DMS 273 (cell line): ENCODE results near the gene RNF144A.

Source experiments
- DNase-seq: peaks from one replicate; lab custom pipeline; 2025; ENCODE audit not compliant: unreplicated experiment; lab: John Stamatoyannopoulos, UW

RNF144A gene

GRCh38 chr2:6945821-6946220 lies 28.6 kb downstream of the RNF144A start:
- DNase-seq: no peak

DNA sequence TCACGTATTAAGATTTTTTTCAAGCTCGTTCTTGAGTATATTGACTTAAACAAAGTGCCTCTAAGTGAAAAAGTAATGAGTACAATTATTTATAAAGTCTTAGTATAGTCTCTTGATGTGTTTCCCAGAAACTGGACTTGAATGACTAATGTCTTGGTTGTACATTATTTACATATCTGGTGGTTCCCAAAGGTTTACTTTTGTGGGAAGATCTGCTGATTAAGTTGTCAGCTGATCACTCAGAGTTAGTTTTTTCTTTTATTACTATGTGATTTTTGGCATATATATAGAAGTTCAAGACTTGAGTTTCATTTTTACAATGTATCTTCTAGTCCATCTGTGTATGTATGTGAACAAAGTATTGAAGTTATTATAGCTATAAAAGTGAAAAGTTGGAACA lies 29.5 kb downstream of the RNF144A start:
- no peak for DNase-seq

- no peak for DNase-seq
Measured at GRCh38 chr2:6947929-6948676, 30.9 kb downstream of the RNF144A start.

DNA sequence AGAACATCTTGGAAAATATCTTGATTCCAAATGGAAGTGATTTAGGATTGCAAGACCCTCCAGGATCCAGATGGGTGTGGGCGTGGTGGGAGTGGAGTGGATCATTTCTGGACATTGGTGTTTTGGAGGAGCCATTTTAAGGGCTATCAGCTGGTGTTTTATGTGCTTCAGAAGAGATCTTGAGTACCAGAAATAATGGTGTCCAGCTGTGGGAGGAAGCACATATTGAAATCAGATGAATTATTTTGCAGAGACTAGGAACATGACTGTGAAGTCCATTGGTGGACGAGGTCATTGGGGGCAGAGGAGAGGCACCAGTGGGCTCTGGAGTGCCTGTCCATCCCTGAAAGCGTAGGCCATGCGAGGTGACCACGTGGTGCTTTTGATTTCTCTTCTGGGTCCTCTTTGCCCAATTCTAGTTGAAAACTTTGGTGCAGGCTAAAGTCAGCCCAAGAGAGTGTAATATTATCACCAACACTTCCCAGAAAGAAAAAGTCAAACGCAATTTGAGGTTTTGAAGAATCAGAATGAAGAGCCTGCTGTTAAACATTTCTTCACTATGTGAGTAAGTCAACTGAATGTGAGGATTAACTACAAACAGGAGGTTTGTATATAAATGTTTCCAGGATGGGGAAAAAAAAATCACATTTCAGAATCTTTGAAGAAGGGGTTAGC lies 31.6 kb downstream of the RNF144A start:
- no peak for DNase-seq

- no peak for DNase-seq
Measured at GRCh38 chr2:6951046-6951445, 33.8 kb downstream of the RNF144A start.

DNA sequence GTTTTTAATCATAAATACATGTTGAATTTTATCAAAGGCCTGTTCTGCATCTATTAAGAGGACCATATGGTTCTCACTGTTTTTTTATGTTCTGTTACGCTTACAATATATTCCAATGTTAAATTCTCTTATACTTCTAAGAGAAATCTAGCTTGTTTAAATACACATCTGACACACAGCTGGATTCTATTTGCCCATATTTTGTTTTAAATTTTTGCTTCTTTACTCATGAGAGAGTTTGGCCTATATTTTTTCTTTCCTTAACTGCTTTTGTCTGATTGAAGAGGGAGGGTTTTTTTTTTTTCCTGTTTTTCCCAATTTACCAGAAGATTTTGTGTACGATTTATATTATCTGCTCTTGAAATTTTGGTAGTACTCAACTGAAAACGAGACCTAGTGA lies 34.9 kb downstream of the RNF144A start:
- no peak for DNase-seq

DNA sequence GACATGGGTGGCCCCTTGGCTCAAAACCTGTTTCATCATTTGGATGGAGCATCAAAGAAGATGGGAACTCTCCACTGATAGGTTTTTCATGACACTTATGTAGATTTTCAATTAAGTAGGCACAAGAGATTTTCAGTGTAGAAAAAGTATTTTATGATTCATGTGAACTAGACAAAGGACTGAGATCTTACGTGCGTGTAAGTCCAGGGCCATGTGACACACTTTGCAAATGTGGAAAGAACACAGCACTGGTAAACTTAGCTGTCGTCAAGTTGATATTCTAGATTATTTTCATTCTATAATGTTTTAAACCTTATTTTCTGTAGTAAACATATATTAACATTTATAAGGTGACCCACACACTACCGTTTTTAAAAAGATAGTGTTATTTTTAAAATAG lies 37.4 kb downstream of the RNF144A start:
- DNase-seq: no peak

DNA sequence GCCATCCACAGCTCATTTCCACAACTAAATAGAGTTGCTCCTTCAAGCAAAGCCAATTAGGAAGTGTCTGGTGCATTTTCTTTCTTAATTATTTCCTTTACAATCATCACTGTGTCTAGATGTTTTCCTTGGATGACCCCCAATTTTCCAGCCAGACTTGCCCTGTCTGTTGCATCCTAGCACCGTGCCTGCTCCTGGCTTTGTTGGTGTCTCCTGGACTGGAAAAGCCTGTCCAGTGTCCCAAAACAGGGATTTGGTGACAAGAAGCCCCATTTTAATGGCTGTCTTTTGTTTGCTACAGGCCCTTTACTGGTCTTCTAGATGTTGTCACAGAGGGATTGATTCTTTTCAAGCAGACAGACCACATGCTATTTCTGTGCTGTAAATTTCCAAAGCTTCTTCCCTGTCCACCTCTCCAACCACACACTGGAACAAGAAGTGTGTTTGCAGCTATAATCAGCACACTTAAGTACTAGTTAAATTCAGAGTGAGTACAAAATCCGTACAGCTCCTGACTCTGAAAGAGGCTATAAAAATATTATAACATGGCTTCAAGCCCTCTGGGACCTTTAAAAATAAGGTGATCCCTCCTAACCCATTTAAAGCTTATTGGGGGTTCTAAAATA lies 38.4 kb downstream of the RNF144A start:
- DNase-seq: no peak

- DNase-seq: no peak
Measured at GRCh38 chr2:6956566-6956965, 39.4 kb downstream of the RNF144A start.

GRCh38 chr2:6957031-6957714 lies 40.0 kb downstream of the RNF144A start:
- no peak for DNase-seq

- DNase-seq: peak; percentile 66
Measured at GRCh38 chr2:6957910-6958615, 40.9 kb downstream of the RNF144A start.

DNA sequence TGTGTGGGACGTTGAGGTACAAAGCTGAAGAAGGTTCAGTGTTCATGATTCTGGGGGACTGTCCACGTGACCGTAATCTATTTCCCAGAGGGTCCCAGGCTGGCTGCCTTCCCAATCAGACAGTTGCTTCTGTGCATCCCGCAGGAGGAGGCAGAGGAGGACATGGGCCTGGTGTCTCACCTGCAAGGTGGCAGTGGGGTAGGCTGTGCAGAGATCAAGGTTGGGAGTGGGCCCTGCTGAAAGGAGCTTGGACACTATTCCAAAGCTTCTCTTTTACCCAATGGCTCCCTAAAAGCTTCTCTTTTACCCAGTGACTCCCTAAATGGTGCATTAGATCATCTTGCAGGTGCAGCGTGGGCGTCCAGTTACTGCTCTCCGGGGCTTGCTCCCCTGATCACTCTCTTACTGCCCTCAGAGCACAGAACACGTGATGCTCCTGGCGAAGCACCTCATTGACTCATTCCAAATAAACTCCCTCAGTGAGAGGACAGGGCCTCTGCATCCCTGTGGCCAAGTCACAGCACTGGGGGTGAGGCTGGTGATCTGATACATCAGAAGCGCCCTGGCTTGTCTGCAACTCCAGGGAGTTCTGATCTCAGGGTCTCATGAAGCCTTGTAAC lies 41.5 kb downstream of the RNF144A start:
- no peak for DNase-seq

GRCh38 chr2:6959751-6960150 lies 42.5 kb downstream of the RNF144A start:
- no peak for DNase-seq

- DNase-seq: no peak
Measured at GRCh38 chr2:6960659-6961058, 43.4 kb downstream of the RNF144A start.

GRCh38 chr2:6963727-6964126 lies 46.5 kb downstream of the RNF144A start:
- DNase-seq: no peak

DNA sequence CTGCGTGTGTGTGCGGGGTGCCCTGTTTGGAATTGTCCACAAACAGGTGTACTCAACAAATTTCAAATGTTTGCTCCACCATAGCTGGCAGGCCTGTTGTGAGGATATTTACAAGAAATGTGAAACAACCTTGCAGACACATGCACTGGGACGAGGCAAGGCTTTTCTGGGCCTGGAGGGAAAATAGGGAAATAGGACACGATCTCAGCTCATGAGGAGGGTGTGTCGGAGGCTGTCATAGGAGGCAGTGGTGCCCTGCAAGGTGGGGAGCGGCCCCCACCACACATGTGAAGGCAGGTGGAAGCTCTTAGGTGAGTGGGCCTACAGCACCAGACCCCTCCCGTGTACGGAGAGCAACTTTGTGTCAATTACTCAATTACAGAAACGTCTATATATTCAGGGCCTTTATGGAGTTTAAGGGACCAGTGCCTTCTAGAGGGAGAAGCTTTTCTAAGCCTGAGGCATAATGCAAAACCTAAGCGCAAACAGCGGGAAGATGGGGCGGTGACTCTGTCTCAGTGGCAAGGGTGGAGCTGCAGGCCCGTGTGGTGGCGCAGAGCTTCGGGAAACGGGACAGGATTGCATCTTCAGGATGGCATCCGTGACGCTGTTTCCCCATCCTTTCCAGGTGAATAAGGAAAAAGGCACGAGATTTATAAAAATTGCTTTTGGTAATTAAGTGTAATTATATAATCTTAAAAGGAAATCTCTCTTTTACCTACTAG lies 48.0 kb downstream of the RNF144A start:
- DNase-seq: no peak

- no peak for DNase-seq
Measured at GRCh38 chr2:6966446-6966940, 49.3 kb downstream of the RNF144A start.

DNA sequence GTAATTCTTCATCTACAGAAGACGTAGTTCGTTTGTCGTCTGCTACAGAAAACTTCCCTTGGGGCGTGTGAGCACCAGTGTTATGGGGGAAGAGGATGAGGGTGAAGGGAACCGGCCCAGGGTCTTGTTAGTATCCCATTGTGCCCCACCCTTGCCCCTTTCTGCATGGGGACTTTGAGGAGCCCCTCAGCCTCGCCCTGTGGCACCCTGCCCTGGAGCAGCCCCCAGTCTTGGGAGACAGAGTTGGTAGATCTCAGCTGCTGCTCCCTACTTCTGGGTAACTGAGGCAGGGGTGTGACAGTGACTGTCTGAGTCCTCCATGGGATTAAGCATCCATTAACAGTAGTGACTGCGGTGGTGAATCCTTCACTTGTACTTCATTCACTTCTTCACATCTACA lies 50.1 kb downstream of the RNF144A start:
- no peak for DNase-seq

GRCh38 chr2:6968319-6969100 lies 51.3 kb downstream of the RNF144A start:
- DNase-seq: no peak
